Activated naive CD4-positive, alpha-beta T cell treated with anti-CD3 and anti-CD28 coated beads, Interleukin-2, amount 50 U/mL, for 16 hours (primary cell): ENCODE results near the gene TSPAN8.
"Not testable (repeated sequence)": the region's sequence is repeated elsewhere in the genome, so short reads cannot be mapped to it uniquely, and the experiment has no call there.

Experiments
- DNase-seq: peaks from one replicate; pipeline ENCODE4 v3.0.0-alpha.2; 2020

TSPAN8 gene

DNA sequence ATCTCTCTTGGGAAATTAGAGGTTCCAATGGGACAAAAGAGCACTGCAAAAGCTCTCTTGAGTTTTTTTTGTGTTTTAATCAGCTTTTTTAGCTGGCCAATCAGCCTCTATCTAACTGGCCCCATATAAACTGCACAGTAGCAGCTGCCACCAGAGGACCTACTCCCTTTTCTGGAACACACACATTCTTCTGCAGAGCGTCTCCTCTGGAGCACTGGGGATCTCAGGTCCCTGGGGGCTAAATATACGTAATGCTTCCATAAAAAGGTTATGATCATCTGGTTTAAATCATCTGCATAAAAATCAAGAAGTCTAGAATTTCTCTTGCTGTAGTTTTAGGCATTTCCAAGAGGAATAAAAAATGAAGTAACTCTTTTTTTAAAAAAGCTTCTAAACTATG lies 32.3 kb downstream of the TSPAN8 start:
- no peak for DNase-seq

DNA sequence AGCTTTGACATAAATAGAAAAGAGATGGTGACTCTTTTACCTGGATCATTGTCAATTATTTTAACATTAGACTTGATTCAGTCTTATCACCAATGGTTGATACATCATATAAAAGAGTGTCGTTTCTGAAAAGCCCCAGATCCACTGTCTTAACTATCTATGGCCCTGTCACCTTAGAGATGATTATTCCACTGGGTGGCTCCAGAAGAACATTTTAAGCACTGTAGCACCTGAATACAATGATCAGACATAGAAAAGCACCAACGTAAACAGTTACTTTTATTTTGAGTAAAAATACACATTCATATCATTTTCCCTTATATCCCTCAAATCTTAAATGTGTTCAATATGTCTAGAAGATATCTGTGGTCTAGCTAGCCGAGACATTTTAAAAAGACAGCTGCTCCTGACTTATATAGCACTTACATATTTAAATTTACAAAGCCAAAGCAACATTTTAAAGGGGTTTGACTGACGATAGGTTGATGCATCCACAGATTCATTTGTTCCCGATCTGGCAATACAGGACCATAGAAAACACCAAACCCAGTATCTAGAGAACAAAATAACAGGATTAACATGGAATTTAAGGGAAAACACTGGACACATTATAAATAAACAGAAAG lies 32.9 kb downstream of the TSPAN8 start:
- DNase-seq: no peak

DNA sequence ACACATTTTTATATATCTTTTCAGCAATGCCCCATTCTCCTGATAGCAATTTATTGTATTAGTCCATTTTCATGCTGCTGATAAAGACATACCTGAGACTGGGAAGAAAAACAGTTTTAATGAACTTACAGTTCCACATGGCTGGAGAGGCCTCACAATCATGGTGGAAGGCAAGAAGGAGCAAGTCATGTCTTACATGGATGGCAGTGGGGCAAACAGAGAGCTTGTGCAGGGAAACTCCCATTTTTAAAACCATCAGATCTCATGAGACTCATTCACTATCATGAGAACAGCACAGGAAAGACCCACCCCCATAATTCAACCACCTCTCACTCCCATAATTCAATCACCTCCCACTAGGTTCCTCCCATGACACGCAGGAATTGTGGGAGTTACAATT lies 44.7 kb downstream of the TSPAN8 start:
- not testable (repeated sequence) for DNase-seq

DNA sequence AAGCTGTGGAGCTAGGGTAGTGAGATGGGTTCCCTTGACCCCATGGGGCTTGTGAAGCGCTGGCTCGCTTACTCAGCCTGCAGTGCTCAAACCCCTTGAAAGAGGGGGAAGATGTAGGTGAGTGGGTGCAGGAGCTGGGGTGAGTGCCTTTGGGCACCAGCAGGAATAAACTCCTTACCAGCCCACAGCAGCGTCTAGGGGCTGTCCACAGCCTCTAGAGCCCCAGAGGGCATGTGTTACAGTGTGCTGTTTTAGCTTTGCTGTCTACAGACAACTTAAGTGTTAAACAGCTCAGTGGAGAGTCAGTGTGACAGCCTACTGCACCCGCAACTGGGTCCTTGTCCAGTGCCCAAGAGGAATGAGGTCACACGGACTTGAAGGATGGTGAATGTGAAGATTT lies 48.0 kb downstream of the TSPAN8 start:
- no peak for DNase-seq

DNA sequence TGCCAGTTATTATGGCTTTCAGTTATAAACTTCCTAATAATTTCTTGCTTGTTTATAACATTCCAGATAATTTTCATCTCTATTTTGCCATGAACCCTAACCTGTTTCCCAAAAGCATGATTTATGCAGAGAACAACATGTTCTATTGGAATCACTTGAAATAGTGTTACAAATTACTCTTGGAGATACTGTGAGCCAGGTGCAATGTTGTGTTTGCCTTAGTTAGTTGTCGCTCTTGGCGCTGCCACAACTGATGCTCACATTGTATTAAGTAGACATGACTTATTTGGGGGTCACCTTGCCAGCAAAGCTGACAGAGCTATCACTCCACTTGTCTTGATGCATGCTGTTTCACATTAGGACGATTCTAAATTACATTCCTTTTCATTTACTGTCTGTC lies 49.4 kb downstream of the TSPAN8 start:
- no peak for DNase-seq

DNA sequence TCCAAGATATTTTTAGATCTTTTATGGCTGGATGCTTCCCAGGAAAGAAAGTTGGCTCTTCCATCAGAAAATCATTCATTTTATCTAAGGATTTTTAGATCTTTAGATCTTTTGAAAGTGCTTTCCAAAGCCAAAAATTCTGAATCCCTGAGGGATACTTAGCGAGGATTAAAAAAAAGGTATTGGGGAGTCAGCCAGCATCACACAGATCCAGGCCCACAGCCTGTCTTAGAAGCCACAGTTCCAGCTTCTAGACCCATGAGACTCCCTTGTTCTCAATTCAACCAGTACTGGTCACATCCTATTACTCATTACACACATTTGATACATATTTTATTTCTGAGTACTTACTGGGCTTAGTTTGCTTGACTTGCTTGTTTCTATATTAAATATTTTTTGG lies 49.9 kb downstream of the TSPAN8 start:
- no peak for DNase-seq

DNA sequence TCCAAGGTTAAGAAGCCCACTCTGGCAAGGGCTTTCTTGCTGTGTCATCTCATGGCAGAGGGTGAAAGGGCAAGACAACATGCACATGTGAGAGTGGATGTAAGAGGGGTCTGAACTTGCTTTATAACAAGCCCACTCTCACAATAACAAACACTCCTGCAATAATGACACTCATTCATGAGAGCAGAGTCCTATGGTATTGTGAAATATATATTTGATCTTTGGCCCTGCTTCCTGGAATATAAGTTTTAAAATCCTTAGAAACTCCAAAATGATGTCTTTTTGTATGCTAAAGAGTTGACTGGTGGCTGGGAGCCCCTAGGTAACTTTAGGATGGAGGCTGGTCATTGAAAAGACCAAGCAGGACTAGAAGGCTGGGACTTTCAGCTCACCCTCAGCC lies 51.8 kb downstream of the TSPAN8 start:
- no peak for DNase-seq

DNA sequence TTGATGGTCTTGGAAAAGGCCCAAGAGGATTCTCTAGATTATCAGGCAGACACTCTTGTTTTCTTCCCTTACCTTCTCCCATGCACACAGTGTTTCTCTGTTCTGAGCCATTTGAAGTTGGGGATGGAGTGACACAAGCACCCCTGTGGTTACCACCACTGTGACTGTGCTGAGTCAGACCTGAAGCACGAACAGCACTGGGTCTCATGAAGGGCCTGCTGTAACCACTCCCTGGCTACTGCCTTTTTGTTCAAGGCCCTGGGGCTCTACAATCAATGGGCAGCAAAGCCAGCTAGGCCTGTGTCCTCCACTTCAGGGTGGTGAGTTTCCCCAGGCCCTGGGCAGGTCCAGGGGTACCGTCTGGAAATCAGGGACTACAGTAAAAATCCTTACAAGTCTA lies 65.5 kb downstream of the TSPAN8 start:
- DNase-seq: no peak

DNA sequence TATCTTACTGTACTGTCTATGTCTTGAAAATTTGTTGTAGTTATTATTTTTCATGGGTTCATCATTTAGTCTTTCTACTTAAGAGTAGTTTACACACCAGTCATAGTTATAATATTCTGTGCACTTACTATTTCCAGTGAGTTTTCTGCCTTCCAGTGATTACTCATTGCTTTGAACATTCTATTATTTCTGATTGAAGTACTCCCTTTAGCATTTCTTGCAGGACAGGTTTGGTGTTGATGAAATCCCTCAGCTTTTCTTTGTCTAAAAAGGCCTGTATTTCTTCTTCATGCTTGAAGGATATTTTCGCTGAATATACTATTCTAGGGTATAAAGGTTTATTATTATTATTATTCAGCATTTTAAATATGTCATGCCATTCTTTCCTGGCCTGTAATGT lies 66.8 kb downstream of the TSPAN8 start:
- DNase-seq: no peak

DNA sequence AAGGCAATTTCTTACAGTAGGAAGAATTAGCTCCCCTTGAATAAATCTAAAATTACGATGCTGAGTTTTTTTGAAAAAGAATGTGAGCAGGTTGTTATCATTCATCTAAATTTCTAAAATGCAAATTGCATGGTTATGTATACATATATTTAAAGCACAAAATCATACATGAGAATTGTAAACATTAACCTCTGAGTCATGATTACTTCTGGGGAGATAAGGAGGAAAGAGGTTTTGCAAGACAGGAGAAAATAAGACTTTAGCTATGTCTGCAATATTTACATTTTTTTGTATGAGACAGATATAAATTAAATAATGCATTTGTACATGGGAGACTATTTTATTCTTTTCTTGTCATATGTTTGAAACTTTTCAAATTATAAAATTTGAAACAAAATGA lies 72.2 kb downstream of the TSPAN8 start:
- no peak for DNase-seq

DNA sequence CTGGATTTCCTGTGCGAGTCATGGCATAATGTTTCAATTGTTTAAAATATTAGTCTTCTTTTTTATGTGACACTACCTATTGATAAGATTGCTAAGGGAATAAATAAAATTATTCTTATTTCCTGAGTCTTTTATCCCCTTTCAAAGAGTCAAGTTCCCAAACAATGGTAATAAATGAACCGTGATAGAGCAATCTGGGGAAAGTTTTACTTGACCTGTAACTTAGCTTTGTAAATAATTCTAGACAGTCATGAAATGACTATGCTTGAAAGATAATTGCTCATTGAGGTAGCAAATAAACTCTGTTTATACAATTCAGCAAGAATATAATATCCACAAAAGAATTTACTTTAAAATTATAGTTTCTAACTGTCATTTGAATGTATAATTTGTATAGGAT lies 82.1 kb downstream of the TSPAN8 start:
- no peak for DNase-seq
